Liver (tissue), 3 donors: ENCODE data around the gene ZNF133.

Source experiments
- JUND ChIP-seq, 2 donors: IDR thresholded peaks; 2 replicates each; pipeline ENCODE4 v1.6.1; 2016; ENCODE audit warnings: antibody characterized with exemption in 2 of 2
- TAF1 ChIP-seq: conservative IDR thresholded peaks from 2 replicates; pipeline ENCODE4 v1.6.1; 2016; ENCODE audit warnings: antibody characterized with exemption, mild to moderate bottlenecking
- ZBTB33 ChIP-seq: IDR thresholded peaks from 2 replicates; pipeline ENCODE4 v1.6.1; 2016; ENCODE audit warnings: antibody characterized with exemption
- TF ChIP-seq, protein P1 (sequence below): fragments of 150-350 bp; IDR thresholded peaks from 2 replicates; pipeline ENCODE4 v1.5.1; 2017; ENCODE audit warnings: improper control_type of control experiment, low read depth, low read length; ENCODE audit not compliant: missing input control
- donor health status: healthy.
- donor health status: healthy.

GRCh38 chr20:18254615-18255014 is 33.7 kb upstream of the ZNF133 start:
- TF ChIP-seq, protein P1, sequence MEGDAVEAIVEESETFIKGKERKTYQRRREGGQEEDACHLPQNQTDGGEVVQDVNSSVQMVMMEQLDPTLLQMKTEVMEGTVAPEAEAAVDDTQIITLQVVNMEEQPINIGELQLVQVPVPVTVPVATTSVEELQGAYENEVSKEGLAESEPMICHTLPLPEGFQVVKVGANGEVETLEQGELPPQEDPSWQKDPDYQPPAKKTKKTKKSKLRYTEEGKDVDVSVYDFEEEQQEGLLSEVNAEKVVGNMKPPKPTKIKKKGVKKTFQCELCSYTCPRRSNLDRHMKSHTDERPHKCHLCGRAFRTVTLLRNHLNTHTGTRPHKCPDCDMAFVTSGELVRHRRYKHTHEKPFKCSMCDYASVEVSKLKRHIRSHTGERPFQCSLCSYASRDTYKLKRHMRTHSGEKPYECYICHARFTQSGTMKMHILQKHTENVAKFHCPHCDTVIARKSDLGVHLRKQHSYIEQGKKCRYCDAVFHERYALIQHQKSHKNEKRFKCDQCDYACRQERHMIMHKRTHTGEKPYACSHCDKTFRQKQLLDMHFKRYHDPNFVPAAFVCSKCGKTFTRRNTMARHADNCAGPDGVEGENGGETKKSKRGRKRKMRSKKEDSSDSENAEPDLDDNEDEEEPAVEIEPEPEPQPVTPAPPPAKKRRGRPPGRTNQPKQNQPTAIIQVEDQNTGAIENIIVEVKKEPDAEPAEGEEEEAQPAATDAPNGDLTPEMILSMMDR = no peak
- TF ChIP-seq ZBTB33 (no peak), JUND (IDR thresholded peaks at IDR 0.05) (no peak), TAF1 (no peak)
